ENCODE results near the gene NRIP1.

The NRIP1 gene

DNA sequence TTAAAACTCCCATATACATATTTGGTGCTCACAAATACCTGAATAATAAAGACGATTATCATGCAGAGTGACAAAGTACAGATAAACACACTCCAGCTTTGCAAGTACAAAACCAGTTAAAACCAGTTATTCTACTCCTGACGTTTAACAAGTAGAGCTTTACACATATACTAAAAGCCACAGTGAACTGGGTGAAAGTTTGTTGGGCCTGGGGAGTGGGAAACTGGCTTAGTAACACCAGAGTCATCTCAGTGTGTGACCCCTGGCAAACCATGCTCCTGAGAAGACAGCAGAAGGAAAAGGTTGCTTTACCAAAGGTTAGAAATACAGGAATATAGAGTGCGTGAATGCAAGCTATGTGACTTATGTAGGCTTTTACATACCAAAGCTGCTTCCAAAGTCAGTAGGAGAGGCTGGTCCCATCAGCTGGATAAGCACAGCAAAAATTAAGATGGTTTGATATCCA lies 148.1 kb downstream of the NRIP1 start:
- H3K4me1 Mint-ChIP-seq = no peaks in the 10 kb centered on the region
- H3K27me3 Mint-ChIP-seq = no peaks in the 10 kb centered on the region
- no peaks in the 10 kb centered on the region for H3K9me3 Mint-ChIP-seq
- no peak overlapping the region for H3K27ac Mint-ChIP-seq
- DNase-seq (no peak), ATAC-seq (no peak)
- no peak overlapping the region for H3K4me3 Mint-ChIP-seq

DNA sequence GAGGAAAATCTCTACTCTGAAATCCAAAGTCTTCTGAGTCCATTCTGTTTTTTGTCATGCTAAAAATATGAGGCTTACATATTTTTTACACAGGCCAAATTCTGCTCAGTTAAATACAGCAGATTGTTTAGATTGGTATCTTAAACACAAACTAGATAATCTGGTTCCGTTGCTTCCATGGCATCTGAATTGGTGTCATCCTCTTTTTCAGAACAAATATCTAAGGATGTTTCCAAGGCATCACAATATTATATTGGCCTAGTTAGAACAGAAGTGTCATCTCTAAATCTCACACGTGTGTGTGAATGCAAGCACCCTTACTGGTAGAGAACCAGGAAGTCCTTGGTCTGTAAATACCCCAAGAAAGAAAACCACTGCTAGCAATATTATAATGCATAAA lies 151.2 kb downstream of the NRIP1 start:
- H3K4me1 Mint-ChIP-seq = no peaks in the 10 kb centered on the region
- H3K9me3 Mint-ChIP-seq = peaks cover 5 to 7% of the 10 kb centered on the region in 2 donors
- no peak overlapping the region for H3K4me3 Mint-ChIP-seq
- H3K27ac Mint-ChIP-seq = no peak overlapping the region
- H3K27me3 Mint-ChIP-seq = no peaks in the 10 kb centered on the region
- no peak for DNase-seq
- no peak for ATAC-seq

- H3K4me1 Mint-ChIP-seq = no peaks in the 10 kb centered on the region
- DNase-seq = no peak
- no peaks in the 10 kb centered on the region for H3K27me3 Mint-ChIP-seq
- no peak overlapping the region for H3K4me3 Mint-ChIP-seq
- H3K9me3 Mint-ChIP-seq = peaks cover 5 to 7% of the 10 kb centered on the region in 2 donors
- ATAC-seq = no peak
- H3K27ac Mint-ChIP-seq = no peak overlapping the region
Measured at GRCh38 chr21:14911351-14911750, 153.4 kb downstream of the NRIP1 start.

Data from stimulated activated naive CD8-positive, alpha-beta T cell treated with anti-CD3 and anti-CD28 coated beads, Interleukin-15, amount 100 ng/mL, for 72 hours (primary cell).